CD4-positive, alpha-beta T cell treated with Interleukin-21 for 1 hour (primary cell): ENCODE data around the gene TEP1.

ENCODE experiments used
- DNase-seq: peaks from one replicate; pipeline ENCODE4 v3.0.0-alpha.2; 2020

TEP1 gene

GRCh38 chr14:20429801-20430669 lies 16.7 kb upstream of the TEP1 start:
- DNase-seq, result no peak

GRCh38 chr14:20428802-20429201 lies 15.5 kb upstream of the TEP1 start:
- DNase-seq, result no peak

GRCh38 chr14:20428010-20428365 lies 14.7 kb upstream of the TEP1 start:
- no peak for DNase-seq

GRCh38 chr14:20427231-20428009 lies 14.1 kb upstream of the TEP1 start:
- no peak for DNase-seq

GRCh38 chr14:20424851-20425250 lies 11.6 kb upstream of the TEP1 start:
- DNase-seq, result no peak

- no peak for DNase-seq
Observed at GRCh38 chr14:20422886-20423285, 9.6 kb upstream of the TEP1 start.

- DNase-seq, result no peak
Observed at GRCh38 chr14:20421267-20421666, 8.0 kb upstream of the TEP1 start.

GRCh38 chr14:20419419-20419818 lies 6.1 kb upstream of the TEP1 start:
- no peak for DNase-seq

GRCh38 chr14:20418501-20418909 lies 5.2 kb upstream of the TEP1 start:
- DNase-seq, result no peak

- DNase-seq, result no peak
Observed at GRCh38 chr14:20417250-20418186, 4.2 kb upstream of the TEP1 start.

GRCh38 chr14:20416223-20416622 lies 2.9 kb upstream of the TEP1 start:
- no peak for DNase-seq

GRCh38 chr14:20415782-20416206 lies 2.5 kb upstream of the TEP1 start:
- peak; percentile 71 for DNase-seq

- DNase-seq, result peak; percentile 43
Observed at GRCh38 chr14:20413744-20414082, 412 bp upstream of the TEP1 start.

- peak; percentile 48 for DNase-seq
Observed at GRCh38 chr14:20412411-20412810, 890 bp downstream of the TEP1 start.

GRCh38 chr14:20409226-20409625 lies 4.1 kb downstream of the TEP1 start:
- DNase-seq, result no peak

GRCh38 chr14:20403521-20403920 lies 9.8 kb downstream of the TEP1 start:
- no peak for DNase-seq

GRCh38 chr14:20400965-20401593 lies 12.2 kb downstream of the TEP1 start:
- no peak for DNase-seq

GRCh38 chr14:20400589-20400964 lies 12.7 kb downstream of the TEP1 start:
- DNase-seq, result no peak

- DNase-seq, result no peak
Observed at GRCh38 chr14:20397511-20397910, 15.8 kb downstream of the TEP1 start.

GRCh38 chr14:20391505-20391904 lies 21.8 kb downstream of the TEP1 start:
- no peak for DNase-seq

- DNase-seq, result no peak
Observed at GRCh38 chr14:20388159-20388558, 25.1 kb downstream of the TEP1 start.

- no peak for DNase-seq
Observed at GRCh38 chr14:20387576-20387975, 25.7 kb downstream of the TEP1 start.
